ENCODE data around the gene LRRC23. TPM values are rescaled to one million over a fixed set of nuclear protein-coding genes. Genes with fewer than 3 reads are reported as not detected.

Gene LRRC23
- total and polyA plus RNA-seq, 2 of the 13 experiments (the other 11 are each of a cell fraction or from before 2014, with no cell fraction given), result 6.0 to 7.8 TPM

GRCh38 chr12:6961695-6962284 is 57.2 kb downstream of the LRRC23 start (continued):
- TF ChIP-seq PAXIP1 (CRISPR knock-in tag; conservative IDR thresholded peaks at IDR 0.05) (no peak), KDM5B (CRISPR knock-in tag; IDR thresholded peaks at IDR 0.05; ENCODE audit: borderline replicate concordance) (no peak), FOXP4 (CRISPR knock-in tag; IDR thresholded peaks at IDR 0.05) (no peak), ZNF678 (CRISPR knock-in tag; IDR thresholded peaks at IDR 0.05) (no peak), TBP (CRISPR knock-in tag; IDR thresholded peaks at IDR 0.05) (no peak), ZNF761 (CRISPR knock-in tag; conservative IDR thresholded peaks at IDR 0.05) (no peak), ZBTB3 (CRISPR knock-in tag; IDR thresholded peaks at IDR 0.05; ENCODE audit: borderline replicate concordance, low read depth) (no peak), EHMT2 (IDR thresholded peaks at IDR 0.05; ENCODE audit: borderline replicate concordance, low read depth, low read length) (no peak), ZNF33B (CRISPR knock-in tag; IDR thresholded peaks at IDR 0.05) (no peak), THAP7 (CRISPR knock-in tag; IDR thresholded peaks at IDR 0.05) (no peak), ZNF20 (CRISPR knock-in tag; IDR thresholded peaks at IDR 0.05) (no peak), ARNT2 (CRISPR knock-in tag; IDR thresholded peaks at IDR 0.05; ENCODE audit: low read depth) (no peak), ZNF337 (CRISPR knock-in tag; IDR thresholded peaks at IDR 0.05; ENCODE audit: borderline replicate concordance, low read depth) (no peak), BORCS8-MEF2B (CRISPR knock-in tag; IDR thresholded peaks at IDR 0.05) (no peak), JDP2 (CRISPR knock-in tag; IDR thresholded peaks at IDR 0.05; ENCODE audit: borderline replicate concordance) (no peak), ZNF691 (CRISPR knock-in tag; IDR thresholded peaks at IDR 0.05; ENCODE audit: borderline replicate concordance, low read depth) (0 out of 2 replicates have a peak, but pooled peaks have one; percentile 31), ZNF724P (CRISPR knock-in tag; IDR thresholded peaks at IDR 0.05; ENCODE audit: borderline replicate concordance) (no peak), ZNF816 (CRISPR knock-in tag; IDR thresholded peaks at IDR 0.05; ENCODE audit: borderline replicate concordance) (no peak), ZNF772 (CRISPR knock-in tag; IDR thresholded peaks at IDR 0.05) (no peak), TAF15 (IDR thresholded peaks at IDR 0.05; ENCODE audit: low read depth, low read length, poor library complexity, severe bottlenecking) (no peak), PRMT3 (CRISPR knock-in tag; IDR thresholded peaks at IDR 0.05; ENCODE audit: borderline replicate concordance, low read depth) (no peak), ZNF256 (CRISPR knock-in tag; conservative IDR thresholded peaks at IDR 0.05) (no peak)
